ENCODE results near the gene ERVH48-1. TPM values are rescaled to one million over a fixed set of nuclear protein-coding genes. Genes with fewer than 3 reads are reported as not detected.
A peak's percentile ranks its signal among the peaks of the same experiment; 100 is the strongest.
"Not testable (repeated sequence)": the region's sequence is repeated elsewhere in the genome, so short reads cannot be mapped to it uniquely, and the experiment has no call there.

Gene ERVH48-1
- total RNA-seq, 1 donor from 2014 or later: not detected

DNA sequence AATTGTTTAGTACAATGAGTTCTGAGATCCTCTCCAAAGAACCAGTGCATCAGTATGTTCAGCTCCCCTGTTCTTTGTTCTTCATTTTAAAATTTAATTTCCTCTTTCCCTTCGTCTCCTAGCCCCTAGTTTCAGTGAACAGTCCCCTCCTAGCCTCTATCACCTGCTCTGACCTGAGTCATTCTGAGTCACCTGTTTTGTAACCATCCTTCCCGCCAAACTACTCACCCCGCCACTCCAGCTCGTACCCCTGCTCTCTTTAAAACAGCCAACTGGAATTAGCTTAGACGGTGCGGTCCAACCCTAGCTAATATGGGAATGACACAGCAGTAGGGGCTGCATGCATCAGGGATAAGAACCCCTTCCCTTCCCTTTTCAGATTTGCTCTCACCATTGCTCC, 16.8 kb upstream of the ERVH48-1 start:
- ATAC-seq: no peak
- DNase-seq (ENCODE audit: missing footprints): no peak
- intact Hi-C loops (cut with DNase I): no loop called here

DNA sequence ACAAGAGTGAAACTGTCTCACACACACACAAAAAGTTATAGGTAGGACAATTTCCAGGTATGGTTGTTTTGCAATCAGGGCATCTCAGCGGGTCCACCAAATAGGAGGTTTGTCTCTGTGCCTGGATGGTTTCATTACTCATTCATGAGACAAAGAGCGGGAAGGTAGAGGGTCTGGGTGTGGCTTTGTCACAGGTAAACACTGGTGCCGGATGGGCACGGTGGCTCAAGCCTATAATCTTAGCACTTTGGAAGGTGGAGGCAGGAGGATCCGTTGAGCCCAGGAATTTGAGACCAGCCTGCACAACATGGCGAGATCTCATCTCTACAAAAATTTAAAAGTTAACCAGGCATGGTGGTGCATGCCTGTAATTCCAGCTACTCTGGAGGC, 16.3 kb upstream of the ERVH48-1 start:
- no peak for DNase-seq (ENCODE audit: missing footprints)
- intact Hi-C loops (cut with DNase I): no loop called here
- ATAC-seq: no peak

DNA sequence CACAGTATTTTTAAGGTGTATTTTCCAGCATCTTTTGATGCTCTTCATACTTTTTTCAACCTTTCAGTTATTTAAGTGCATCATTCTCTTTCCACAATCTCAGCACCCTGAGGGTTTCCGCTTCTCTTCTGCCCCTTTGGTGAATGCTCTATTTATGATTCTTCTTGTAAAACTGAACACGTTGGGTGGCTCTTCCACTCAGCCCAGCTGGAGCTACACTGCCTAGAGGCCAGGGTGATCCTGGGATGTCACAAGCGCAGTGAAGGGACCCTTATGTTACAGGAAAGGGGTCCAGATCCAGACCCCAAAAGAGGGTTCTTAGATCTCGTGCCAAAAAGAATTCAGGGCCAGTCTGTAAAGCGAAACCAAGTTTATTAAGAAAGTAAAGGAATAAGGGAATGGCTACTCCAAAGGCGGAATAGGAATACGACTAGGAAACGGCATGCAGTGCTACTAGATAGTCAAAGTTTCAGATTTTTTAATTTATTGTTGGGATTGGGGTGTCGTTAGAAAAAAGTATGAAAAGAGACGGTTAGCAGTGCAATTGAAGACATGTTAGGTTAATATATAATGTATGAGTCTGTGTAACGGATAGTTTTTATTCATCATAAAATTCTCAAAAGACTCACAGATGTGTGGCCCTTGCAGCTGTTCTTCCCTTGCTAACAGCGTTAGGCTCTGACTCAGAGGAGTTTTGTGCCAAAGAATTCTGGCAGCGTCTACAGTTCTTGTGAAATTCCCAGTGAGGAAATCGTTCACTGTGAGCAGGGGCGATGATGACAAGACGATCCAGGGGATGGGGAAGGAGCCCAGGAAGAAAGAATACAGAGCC, 14.4 kb upstream of the ERVH48-1 start:
- ATAC-seq (peak; percentile 95), DNase-seq (ENCODE audit: missing footprints) (no peak)
- intact Hi-C loops (cut with DNase I): no loop called here

DNA sequence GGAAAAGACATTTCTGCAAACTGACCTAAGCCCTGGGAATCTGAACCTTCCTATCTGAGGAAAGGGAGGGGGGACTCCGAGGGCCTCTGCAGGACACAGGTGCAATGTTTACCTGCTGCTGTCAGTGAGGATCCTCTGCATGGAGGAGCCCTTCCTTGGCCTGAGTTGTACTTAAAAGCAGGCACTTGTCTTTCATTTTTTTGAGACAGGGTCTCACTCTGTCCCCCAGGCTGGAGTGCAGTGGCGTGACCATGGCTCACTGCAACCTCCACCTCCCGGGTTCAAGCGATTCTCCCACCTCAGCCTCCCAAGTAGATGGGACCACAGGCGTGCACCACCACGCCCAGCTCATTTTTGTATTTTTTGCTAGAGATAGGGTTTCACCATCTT, 13.2 kb upstream of the ERVH48-1 start:
- DNase-seq (ENCODE audit: missing footprints); ATAC-seq; intact Hi-C loops (cut with DNase I): not testable (repeated sequence)

DNA sequence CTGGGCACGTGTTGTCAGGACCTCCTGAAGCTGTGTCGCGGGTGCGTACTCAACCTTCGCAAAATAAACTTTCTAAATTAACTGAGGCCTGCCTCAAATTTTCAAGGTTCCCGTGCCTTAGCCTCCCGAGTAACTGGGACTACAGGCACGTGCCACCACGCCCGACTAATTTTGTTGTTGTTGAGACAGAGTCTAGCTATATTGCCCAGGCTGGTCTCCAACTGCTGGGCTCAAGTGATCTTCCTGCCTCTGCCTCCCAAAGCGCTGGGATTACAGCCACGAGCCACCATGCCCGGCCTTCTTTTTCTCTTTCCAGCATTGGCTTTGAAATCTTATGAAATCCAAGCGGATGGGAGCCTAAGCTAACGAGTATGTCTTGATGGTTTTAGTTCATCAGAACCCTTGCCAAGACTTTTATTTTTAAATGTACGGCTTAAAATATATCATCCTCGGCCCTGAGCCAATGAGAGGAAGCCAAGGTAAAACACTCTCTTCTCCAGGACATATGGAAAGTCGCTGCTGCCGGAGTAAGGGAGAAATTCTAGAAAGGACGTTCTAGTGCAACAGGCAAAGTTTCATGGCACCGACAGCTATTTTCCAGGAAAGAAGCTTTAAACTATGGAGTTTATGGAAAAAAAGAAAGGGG, 12.7 kb upstream of the ERVH48-1 start:
- no peak for DNase-seq (ENCODE audit: missing footprints)
- intact Hi-C loops (cut with DNase I): no loop called here
- ATAC-seq: no peak

DNA sequence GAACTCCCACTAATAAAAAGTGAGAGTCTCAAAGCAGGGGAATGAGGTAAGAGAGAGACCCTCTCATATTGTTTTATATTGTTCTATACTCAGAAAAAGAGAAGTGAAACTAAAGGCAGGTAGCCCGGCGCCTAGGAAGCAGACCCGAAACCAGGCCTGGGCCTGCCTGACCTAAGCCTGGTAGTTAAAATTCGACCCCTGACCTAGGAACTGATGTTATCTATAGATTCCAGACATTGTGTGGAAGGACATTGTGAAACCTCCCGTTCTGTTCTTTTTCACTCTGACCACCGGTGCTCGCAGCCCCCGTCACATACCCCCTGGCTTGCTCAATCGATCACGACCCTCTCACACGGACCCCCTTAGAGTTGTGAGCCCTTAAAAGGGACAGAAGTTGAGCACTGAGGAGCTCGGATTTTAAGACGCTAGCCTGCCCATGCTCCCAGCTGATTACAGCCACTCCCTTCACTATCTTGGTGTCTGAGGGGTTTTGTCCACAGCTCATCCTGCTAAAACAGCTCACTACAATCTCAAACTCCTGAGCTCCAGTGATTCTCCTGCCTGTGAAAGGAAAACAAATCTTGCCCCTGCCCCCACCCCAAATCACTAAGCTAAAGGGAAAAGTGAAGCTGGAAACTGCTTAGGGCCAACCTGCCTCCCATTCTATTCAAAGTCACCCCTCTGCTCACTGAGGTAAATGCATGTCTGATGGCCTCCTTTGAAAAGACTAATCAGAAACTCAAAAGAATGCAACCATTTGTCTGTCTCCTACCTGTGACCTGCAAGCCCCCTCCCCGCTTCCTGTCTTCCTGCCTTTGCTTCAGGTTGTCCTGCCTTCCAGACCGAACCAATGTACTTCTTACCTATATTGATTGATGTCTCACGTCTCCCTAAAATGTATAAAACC, 11.9 kb upstream of the ERVH48-1 start:
- ATAC-seq; DNase-seq (ENCODE audit: missing footprints); intact Hi-C loops (cut with DNase I): not testable (repeated sequence)

DNA sequence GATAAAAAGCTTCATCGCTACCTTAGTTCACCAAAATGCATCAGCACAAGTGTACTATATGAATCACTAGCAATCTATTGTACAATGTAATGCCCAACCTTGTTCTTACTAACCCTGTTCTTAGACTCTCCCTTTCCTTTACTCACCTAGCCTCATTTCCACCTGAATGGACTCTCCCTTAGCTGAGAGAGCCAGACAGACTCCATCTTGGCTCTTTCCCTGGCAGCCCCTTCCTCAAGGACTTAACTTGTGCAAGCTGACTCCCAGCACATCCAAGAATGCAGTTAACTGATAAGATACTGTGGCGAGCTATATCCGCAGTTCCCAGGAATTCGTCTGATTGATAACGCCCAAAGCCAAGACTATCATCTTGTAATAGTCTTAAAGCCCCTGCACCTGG, 10.9 kb upstream of the ERVH48-1 start:
- intact Hi-C loops (cut with DNase I); DNase-seq (ENCODE audit: missing footprints); ATAC-seq: not testable (repeated sequence)

DNA sequence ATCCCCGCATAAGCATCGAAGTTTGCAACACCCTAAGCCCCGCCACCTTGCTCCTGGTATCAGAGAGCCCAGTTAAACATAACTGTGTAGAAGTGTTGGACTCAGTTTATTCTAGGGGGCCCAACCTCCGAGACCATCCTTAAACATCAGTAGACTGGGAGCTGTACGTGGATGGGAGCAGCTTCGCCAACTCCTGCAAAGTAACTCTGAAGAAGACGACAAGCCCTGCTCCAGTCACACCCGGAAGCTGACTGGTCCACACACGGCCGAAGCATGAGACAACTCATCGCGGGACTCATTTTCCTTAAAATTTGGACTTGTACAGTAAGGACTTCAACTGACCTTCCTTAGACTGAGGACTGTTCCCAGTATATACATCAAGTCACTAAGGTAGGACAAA, 8.5 kb upstream of the ERVH48-1 start:
- DNase-seq (ENCODE audit: missing footprints); ATAC-seq; intact Hi-C loops (cut with DNase I): not testable (repeated sequence)

DNA sequence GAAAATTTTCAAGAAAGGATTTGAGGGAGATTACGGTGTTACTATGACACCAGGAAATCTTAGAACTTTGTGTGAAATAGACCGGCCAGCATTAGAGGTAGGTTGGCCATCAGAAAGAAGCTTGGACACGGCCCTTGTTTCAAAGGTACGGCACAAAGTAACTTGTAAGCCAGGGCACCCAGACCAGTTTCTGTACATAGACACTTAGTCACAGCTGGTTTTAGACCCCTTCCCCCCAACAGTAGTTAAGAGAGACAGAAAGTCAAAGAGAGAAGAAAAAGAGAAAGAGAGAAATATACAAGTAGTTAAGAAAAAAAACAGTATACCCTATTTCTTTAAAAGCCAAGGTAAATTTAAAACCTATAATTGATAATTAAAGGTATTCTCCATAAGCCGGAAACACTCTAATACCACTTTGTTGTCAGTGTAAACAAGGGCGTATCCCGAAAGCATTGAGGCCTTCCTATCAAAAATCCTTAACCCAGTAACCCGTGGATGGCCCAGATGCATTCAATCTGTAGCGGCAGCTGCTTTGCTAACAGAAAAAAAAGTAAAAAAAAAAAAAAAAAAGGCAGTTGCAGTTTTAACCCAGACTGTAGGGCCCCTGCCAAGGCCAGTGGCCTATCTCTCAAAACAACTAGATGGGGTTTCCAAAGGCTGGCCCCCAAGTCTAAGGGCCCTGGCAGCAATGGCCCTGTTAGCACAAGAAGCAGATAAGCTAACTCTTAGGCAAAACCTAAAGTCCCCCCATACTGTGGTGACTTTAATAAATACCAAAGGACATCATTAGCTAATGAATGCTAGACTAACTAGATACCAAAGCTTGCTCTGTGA, 7.9 kb upstream of the ERVH48-1 start:
- intact Hi-C loops (cut with DNase I); ATAC-seq; DNase-seq (ENCODE audit: missing footprints): not testable (repeated sequence)

DNA sequence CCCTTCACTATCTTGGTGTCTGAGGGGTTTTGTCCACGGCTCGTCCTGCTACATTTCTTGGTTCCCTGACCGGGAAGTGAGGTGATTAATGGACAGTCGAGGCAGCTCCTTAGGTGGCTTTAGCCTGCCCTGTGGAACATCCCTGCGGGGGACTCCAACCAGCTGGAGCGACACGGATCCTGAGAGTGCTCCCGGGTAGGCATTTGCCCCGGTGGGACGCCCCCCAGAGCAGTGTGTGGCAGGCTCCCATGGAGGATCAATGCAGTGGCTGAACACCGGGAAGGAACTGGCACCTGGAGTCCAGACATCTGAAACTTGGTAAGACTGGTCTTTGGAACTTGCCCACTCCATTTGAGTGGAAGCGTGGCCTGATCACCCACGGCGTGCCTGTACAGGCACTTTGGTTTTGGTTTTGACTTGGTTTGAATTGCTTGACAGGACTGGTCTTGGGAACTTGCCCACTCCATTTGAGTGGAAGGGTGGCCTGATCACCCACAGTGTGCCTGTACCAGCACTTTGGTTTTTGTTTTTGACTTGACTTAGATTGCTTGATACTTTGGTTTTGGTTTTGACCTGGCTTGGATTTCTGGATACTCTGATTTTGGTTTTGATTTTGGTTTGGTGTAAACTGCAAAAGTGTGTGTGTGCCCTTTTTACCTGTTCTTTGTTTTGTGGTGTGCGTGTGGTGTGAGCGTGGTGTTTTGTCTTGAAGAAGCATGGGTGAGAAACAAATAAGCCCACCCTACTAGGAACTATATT, 7.1 kb upstream of the ERVH48-1 start:
- DNase-seq (ENCODE audit: missing footprints); ATAC-seq; intact Hi-C loops (cut with DNase I): not testable (repeated sequence)

DNA sequence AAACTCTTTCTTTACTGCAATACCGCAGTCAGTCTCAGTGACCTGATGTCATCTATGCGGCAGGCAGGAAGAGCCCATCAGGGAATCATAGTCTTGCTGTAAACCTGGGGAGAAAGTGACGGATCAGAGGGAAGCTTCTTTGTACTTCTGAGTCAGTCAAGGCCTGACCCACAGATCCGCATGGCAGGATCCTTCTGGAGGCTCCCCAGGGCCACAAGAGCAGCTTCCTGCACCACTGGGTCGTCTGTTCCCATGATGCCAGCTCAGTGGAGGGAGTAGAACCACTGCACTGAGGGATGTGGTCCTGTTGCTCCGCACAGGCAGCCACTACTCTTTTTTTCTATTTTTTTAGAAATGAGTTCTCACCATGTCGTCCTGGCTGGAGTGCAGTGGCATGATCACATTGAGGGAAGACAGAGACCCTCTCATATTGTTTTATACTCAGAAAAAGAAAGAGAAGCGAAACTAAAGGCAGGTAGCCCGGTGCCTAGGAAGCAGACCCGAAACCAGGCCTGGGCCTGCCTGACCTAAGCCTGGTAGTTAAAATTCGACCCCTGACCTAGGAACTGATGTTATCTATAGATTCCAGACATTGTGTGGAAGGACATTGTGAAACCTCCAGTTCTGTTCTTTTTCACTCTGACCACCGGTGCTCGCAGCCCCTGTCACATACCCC, 6.3 kb upstream of the ERVH48-1 start:
- DNase-seq (ENCODE audit: missing footprints) (no peak), ATAC-seq (no peak)
- intact Hi-C loops (cut with DNase I): no loop called here

DNA sequence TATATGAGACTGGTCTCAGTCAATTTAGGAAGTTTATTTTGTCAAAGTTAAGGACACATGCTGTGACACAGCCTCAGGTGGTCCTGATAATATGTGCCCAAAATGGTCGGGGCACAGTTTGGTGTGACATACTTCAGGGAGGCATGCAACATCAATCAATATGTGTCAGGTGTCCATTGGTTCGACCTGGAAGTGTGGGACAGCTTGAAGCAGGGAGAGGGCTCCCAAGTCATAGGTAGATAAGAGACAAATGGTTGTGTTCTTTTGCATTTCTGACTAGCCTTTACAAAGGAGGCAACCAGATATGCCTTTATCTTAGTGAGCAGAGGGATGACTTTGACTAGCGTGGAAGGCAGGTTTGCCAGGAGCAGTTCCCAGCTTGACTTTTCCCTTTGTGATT, 4.5 kb upstream of the ERVH48-1 start:
- ATAC-seq (no peak), DNase-seq (ENCODE audit: missing footprints) (no peak)
- intact Hi-C loops (cut with DNase I): no loop called here

DNA sequence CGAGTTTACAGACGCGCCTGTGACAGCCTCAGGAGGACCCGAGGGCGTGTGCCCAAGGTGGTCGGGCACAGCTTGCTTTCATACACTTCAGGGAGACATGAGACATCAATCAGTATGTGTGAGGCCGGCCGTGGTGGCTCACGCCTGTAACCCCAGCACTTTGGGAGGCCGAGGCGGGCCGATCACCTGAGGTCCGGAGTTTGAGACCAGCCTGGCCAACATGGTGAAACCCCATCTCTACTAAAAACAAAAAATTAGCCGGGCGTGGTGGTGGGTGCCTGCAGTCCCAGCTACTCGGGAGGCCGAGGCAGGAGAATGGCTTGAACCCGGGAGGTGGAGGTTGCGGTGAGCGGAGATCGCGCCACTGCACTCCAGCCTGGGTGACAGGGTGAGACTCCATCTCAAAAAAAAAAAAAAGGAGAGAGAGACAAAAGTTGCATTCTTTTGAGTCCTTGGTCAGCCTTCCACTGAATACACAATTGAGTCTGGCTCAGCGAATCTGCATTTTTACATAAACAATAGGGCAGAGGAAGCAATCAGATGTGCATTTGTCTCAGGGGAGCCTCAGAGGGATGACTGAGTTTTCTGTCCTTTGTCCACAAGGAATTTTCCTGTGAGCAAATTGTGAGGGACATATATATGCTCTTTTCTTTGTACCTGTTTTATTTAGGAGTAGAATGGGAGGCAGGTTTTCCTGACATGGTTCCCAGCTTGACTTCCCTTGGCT, 2.2 kb upstream of the ERVH48-1 start:
- intact Hi-C loops (cut with DNase I); DNase-seq (ENCODE audit: missing footprints); ATAC-seq: not testable (repeated sequence)

DNA sequence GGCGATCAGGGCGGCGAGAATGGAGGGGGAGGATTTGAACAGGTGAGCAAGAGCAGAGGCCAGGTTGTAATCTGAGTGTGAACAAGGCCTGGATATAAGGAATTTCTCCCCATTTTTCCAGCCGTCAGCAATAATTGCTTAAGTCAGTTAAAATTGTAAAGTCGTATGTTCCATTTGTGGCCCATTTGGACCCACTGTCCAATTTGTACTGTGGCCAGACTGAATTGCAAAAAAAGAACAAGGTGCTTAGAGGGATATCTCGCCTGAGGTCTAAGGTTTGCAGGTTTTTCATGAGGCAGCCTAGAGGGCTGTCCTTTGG, 1.0 kb downstream of the ERVH48-1 start:
- no peak for DNase-seq (ENCODE audit: missing footprints)
- intact Hi-C loops (cut with DNase I): no loop called here
- no peak for ATAC-seq

DNA sequence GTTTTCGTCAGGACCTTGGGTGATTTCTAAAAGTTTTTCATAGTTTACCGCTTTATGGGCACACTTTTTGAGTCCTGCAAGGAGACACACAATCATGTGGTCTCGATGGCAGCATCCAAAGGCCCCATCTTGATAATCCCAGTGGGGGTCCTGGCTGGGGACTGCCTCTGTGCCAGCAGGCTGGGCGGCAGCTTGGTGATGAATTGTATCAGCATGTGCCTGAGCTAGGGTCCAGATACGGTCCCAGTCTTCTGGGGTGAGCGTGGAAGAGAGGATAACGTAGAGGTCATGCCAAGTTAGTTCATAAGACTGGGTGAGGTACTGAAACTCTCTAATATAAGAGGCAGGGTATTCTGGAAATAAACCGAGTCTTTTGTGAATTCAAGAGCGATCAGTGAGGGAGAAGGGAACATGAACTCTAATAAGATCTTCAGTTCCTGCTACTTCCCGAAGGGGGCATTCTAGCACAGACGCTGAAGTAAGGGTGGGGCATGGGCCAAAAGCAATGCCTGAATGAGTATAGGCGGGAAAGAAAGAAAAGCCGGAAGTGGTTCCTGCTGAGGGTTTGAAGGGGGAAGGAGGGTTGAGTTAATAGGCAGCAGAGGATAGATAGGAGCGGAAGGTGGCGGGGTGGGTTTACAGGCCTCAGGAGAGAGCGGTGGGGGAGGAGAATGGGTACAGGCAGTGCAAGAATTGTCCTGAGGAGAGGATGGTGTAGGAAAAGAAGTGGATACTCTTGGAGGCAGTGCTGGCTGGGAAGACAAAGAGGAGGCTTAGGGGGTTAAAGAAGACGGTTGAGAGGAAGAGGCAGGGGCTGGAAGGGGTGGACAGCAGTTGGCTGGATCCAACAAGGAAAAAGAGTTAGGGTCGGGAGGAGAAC, 1.6 kb downstream of the ERVH48-1 start:
- no peak for DNase-seq (ENCODE audit: missing footprints)
- intact Hi-C loops (cut with DNase I): no loop called here
- peak; percentile 88 for ATAC-seq

DNA sequence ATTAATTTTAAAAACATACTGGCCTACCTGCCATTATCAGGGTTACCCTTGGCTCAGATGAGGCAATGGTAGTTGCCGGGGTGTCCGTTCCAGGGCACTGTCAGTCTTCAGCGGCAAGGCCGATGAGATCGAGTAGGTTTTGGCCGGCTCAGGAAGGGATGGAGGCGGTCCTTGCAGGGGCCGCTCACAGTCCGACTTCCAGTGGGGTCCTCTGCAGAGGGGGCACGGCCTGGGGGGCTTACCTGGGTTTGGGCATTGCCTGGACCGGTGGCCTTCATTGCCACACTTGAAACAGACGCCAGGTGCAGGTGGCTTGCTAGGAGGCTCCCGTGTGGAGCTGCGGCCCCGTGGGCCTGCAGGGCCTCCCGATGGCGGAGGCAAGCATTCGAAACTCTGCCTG, 2.5 kb downstream of the ERVH48-1 start:
- DNase-seq (ENCODE audit: missing footprints) (no peak), ATAC-seq (no peak)
- intact Hi-C loops (cut with DNase I): no loop called here

Data from Right ventricle myocardium inferior (tissue), 1 donor.